Hippocampal formation (tissue), 2 donors: ENCODE results near the gene COL4A4.

Source experiments
- DNase-seq, 2 donors: peaks; one replicate each; lab custom pipeline; 2025; lab: John Stamatoyannopoulos, UW

The COL4A4 gene

GRCh38 chr2:226981791-226982326, 182.1 kb downstream of the COL4A4 start:
- no peak for DNase-seq

- DNase-seq: peak; percentile 34 to 38
Observed at GRCh38 chr2:226979004-226979403, 185.0 kb downstream of the COL4A4 start.

- DNase-seq: no peak
Observed at GRCh38 chr2:226978300-226978699, 185.7 kb downstream of the COL4A4 start.

GRCh38 chr2:226977775-226978190, 186.2 kb downstream of the COL4A4 start:
- DNase-seq: no peak

- no peak for DNase-seq
Observed at GRCh38 chr2:226973816-226974215, 190.2 kb downstream of the COL4A4 start.

- no peak for DNase-seq
Observed at GRCh38 chr2:226971770-226972169, 192.2 kb downstream of the COL4A4 start.

GRCh38 chr2:226971084-226971483, 192.9 kb downstream of the COL4A4 start:
- no peak for DNase-seq

GRCh38 chr2:226970362-226970761, 193.6 kb downstream of the COL4A4 start:
- no peak for DNase-seq

- DNase-seq: no peak
Observed at GRCh38 chr2:226969417-226970080, 194.5 kb downstream of the COL4A4 start.

- no peak for DNase-seq
Observed at GRCh38 chr2:226965376-226965775, 198.6 kb downstream of the COL4A4 start.

- DNase-seq: no peak
Observed at GRCh38 chr2:226963528-226963927, 200.5 kb downstream of the COL4A4 start.

GRCh38 chr2:226962176-226962773, 201.7 kb downstream of the COL4A4 start:
- no peak for DNase-seq

GRCh38 chr2:226959418-226959817, 204.6 kb downstream of the COL4A4 start:
- no peak for DNase-seq

- DNase-seq: no peak
Observed at GRCh38 chr2:226956659-226957058, 207.3 kb downstream of the COL4A4 start.

- no peak for DNase-seq
Observed at GRCh38 chr2:226953826-226954225, 210.2 kb downstream of the COL4A4 start.

GRCh38 chr2:226953206-226953605, 210.8 kb downstream of the COL4A4 start:
- DNase-seq: no peak
